Measurements from ENCODE around the gene INPP5D. TPM values are rescaled to one million over a fixed set of nuclear protein-coding genes. Genes with fewer than 3 reads are reported as not detected.

Gene INPP5D
- total and polyA plus RNA-seq, 12 donors = 3.4 to 29.4 (median 14.3) TPM

DNA sequence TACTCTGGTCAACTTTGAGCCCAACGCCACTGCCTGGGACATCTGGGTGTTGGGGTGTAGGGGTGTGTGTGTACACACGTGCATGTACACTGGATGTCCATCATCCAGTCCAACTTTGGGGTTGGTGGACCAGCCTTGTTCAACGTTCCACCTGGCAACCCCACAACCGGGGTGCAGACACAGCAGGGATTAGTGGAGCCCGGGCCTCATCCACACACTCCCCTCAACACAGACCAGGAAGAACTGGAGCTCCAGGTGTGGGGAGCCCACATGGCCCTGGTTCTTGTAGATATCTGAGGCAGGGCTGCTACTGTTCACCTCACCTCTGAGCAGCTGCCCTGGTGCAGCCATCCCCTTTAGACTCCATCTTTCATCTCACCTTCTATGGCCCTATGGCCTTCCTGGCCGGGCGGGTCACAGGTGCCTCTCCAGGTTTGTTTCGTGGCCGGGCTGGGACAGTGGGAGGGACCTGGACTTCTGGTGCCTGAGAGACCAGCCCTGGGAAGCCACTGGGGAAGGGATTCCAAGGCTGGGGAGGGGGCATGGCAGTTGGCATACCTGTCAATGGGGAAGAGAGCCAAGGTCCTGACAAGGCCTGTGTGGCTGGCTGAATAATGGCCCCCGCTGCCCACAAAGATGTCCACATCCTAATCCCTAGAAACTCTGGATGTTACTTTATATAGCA lies 20.2 kb upstream of the INPP5D start:
- peak overlapping the region in 1 of 5 donors; percentile 54 for H3K27ac ChIP-seq
- no peak overlapping the region for H3K4me3 ChIP-seq
- H3K9me3 ChIP-seq (replicated peaks in 1 of 3) = no peaks in the 10 kb centered on the region
- no peaks in the 10 kb centered on the region for H3K36me3 ChIP-seq (replicated peaks in 1 of 2)
- TF ChIP-seq POLR2A (IDR thresholded peaks at IDR 0.05) = no peak
- TF ChIP-seq, protein P1, sequence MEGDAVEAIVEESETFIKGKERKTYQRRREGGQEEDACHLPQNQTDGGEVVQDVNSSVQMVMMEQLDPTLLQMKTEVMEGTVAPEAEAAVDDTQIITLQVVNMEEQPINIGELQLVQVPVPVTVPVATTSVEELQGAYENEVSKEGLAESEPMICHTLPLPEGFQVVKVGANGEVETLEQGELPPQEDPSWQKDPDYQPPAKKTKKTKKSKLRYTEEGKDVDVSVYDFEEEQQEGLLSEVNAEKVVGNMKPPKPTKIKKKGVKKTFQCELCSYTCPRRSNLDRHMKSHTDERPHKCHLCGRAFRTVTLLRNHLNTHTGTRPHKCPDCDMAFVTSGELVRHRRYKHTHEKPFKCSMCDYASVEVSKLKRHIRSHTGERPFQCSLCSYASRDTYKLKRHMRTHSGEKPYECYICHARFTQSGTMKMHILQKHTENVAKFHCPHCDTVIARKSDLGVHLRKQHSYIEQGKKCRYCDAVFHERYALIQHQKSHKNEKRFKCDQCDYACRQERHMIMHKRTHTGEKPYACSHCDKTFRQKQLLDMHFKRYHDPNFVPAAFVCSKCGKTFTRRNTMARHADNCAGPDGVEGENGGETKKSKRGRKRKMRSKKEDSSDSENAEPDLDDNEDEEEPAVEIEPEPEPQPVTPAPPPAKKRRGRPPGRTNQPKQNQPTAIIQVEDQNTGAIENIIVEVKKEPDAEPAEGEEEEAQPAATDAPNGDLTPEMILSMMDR (IDR thresholded peaks at IDR 0.05) = no peak
- no peak for DNase-seq
- WGBS, 4 donors = 86 to 92% (median 89%) methylated on average over 8 to 10 of the region's 10 CpGs
- H3K4me1 ChIP-seq (replicated peaks in 1 of 2) = no peaks in the 10 kb centered on the region
- intact Hi-C loops (cut with DNase I) = no loop called here
- H3K27me3 ChIP-seq = no peaks in the 10 kb centered on the region

DNA sequence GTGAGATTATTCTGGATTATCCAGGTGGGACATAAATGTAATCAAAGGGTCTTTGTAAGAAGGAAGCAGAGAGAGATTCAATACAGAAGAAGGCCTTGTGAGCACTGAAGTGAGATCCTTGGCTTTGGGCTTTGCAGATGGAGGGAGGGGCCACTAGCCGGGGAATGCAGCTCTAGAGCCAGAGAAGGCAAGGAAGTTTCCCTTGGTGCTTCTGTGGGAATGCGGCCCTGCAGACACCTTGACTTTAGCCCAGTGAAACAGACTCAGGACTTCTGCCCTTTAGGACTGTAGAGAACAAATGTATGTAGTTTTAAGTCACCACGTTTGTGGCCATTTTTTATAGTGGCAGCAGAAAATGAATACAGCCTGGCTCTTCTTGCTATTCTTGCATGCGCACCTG lies 19.6 kb upstream of the INPP5D start:
- H3K4me3 ChIP-seq = no peak overlapping the region
- WGBS, 4 donors = 80 to 90% (median 81%) methylated on average over 4 of the region's 4 CpGs
- H3K27me3 ChIP-seq = no peaks in the 10 kb centered on the region
- TF ChIP-seq, protein P1 (IDR thresholded peaks at IDR 0.05) = no peak
- no peak for TF ChIP-seq POLR2A (IDR thresholded peaks at IDR 0.05)
- no peaks in the 10 kb centered on the region for H3K4me1 ChIP-seq (replicated peaks in 1 of 2)
- no peak for DNase-seq
- no peaks in the 10 kb centered on the region for H3K36me3 ChIP-seq (replicated peaks in 1 of 2)
- intact Hi-C loops (cut with DNase I) = no loop called here
- no peaks in the 10 kb centered on the region for H3K9me3 ChIP-seq (replicated peaks in 1 of 3)
- H3K27ac ChIP-seq = no peak overlapping the region

DNA sequence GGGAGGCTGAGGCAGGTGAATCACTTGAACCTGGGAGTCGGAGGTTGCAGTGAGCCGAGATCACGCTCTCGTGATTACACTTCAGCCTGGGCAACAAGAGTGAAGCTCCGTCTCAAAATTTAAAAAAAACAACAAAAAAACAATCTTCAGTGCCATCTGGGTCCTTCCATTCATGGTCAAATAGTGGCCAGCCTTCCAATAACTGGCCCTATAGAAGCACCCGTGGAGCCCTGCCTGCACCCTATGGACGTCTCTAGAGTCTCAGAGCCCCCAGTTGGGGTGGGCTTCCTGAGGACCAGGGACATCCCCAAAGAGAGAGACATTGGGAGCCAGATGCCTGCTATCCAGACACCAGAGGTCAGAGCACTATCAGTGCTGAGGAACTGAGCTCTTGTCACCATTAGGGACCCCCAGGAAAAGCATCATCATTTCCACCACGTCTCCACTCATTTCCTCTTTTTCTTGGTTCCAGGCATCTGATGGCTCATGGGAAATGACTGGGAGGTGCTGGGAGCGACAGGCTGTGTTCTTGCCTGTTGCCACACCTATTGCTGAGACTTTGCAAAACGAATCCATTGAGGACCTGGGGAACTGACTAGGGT lies 18.3 kb upstream of the INPP5D start:
- no peak overlapping the region for H3K4me3 ChIP-seq
- TF ChIP-seq POLR2A (IDR thresholded peaks at IDR 0.05) = no peak
- TF ChIP-seq, protein P1 (IDR thresholded peaks at IDR 0.05) = no peak

DNA sequence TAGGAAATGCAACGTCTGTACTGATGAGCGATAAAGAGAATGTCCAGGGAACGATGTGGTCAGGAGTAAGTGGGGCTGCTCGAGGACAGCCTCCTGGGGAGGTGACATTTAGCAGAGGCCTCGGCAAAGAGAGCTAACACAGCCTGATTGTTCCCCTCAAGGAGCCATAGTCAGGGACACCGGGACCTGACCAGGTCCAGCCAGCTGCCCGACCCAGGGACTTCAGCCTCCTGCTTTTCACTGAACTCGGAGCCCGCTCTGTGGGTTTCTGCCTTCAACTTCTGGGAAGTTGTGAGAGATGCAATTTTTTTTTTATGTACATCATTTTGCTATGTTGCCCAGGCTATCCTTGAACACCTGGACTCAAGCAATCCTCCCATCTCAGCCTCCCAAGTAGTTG lies 17.6 kb upstream of the INPP5D start:
- H3K4me1 ChIP-seq (replicated peaks in 1 of 2) = no peaks in the 10 kb centered on the region
- DNase-seq = no peak
- no peak overlapping the region for H3K27ac ChIP-seq
- intact Hi-C loops (cut with DNase I) = no loop called here
- no peaks in the 10 kb centered on the region for H3K36me3 ChIP-seq (replicated peaks in 1 of 2)
- H3K9me3 ChIP-seq (replicated peaks in 1 of 3) = no peaks in the 10 kb centered on the region
- WGBS, 4 donors = 84 to 91% (median 90%) methylated on average over 6 to 9 of the region's 9 CpGs
- H3K27me3 ChIP-seq = no peaks in the 10 kb centered on the region
- no peak overlapping the region for H3K4me3 ChIP-seq
- TF ChIP-seq POLR2A (IDR thresholded peaks at IDR 0.05) = no peak
- TF ChIP-seq, protein P1 (IDR thresholded peaks at IDR 0.05) = no peak

More for the DNA sequence above, 18.3 kb upstream of the INPP5D start:
- 66 to 80% (median 75%) methylated on average over 10 of the region's 10 CpGs for WGBS, 4 donors
- DNase-seq = no peak
- Histone ChIP-seq H3K4me1 (replicated peaks in 1 of 2) (no peaks in the 10 kb centered on the region), H3K27me3 (no peaks in the 10 kb centered on the region), H3K27ac (no peak overlapping the region), H3K36me3 (replicated peaks in 1 of 2) (no peaks in the 10 kb centered on the region), H3K9me3 (replicated peaks in 1 of 3) (no peaks in the 10 kb centered on the region)
- intact Hi-C loops (cut with DNase I) = no loop called here
